GM19240 (cell line): ENCODE results near the gene BEX2.

Experiments used
- DNase-seq: peaks from one replicate; pipeline ENCODE4 v3.0.0; 2011; ENCODE audit warnings: low spot score; ENCODE audit not compliant: insufficient read length

BEX2 gene

DNA sequence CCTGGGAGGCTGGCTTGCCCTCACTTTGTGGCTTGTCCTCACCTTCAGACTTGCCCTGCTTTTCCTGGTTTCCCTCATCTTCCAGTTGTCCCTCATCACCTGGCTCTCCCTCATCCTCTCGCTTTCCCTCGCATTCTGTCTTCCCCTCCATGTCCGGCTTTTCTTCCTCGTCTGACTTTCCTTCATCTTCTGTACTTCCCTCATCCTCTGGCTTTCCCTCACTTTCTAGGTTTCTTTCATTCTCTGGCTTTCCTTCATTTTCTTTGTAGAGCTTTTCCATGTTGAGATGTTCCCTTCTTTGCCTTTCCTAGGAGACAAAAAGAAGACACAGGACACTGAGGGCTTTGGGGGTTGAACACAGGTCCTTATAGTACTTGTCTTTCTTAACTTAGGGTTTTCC lies 36.5 kb downstream of the BEX2 start:
- DNase-seq: no peak
